RWPE2 (cell line): ENCODE measurements around the gene TRANK1.

Experiments
- ATAC-seq: fragments of 200-7000 bp; cut with Tn5 transposase; 3 replicates; pipeline ENCODE4 v1.9.1; 2021; ENCODE audit warnings: low read depth
- DNase-seq: peaks from one replicate; pipeline ENCODE4 v3.0.0-alpha.2; 2020; ENCODE audit warnings: low spot score
- H3K27ac ChIP-seq: fragments of 450-650 bp; 2 replicates; pipeline ENCODE4 v1.5.1; 2017; ENCODE audit warnings: mild to moderate bottlenecking; ENCODE audit not compliant: poor library complexity, severe bottlenecking
- H3K27me3 ChIP-seq: fragments of 250-450 bp; sonication (Bioruptor Pico); 2 replicates; pipeline ENCODE4 v1.5.1; 2021; ENCODE audit warnings: mild to moderate bottlenecking, moderate library complexity; ENCODE audit not compliant: insufficient read depth, poor library complexity, severe bottlenecking
- H3K36me3 ChIP-seq: fragments of 250-450 bp; sonication (Bioruptor Pico); 2 replicates; pipeline ENCODE4 v1.5.1; 2020; ENCODE audit warnings: low read depth, mild to moderate bottlenecking, moderate library complexity
- H3K4me1 ChIP-seq: fragments of 250-450 bp; sonication (Bioruptor Pico); 2 replicates; pipeline ENCODE4 v1.5.1; 2021; ENCODE audit warnings: mild to moderate bottlenecking, moderate library complexity; ENCODE audit not compliant: insufficient read depth, poor library complexity, severe bottlenecking
- H3K4me3 ChIP-seq: fragments of 250-450 bp; sonication (Bioruptor Pico); 2 replicates; pipeline ENCODE4 v1.5.1; 2021; ENCODE audit warnings: mild to moderate bottlenecking, moderate library complexity; ENCODE audit not compliant: severe bottlenecking
- H3K9me3 ChIP-seq: fragments of 250-450 bp; sonication (Bioruptor Pico); 2 replicates; pipeline ENCODE4 v1.5.1; 2021; ENCODE audit warnings: mild to moderate bottlenecking, moderate library complexity; ENCODE audit not compliant: severe bottlenecking
- TF ChIP-seq, protein P1 (sequence below): fragments of 450-650 bp; IDR thresholded peaks from one replicate; pipeline ENCODE4 v1.5.1; 2017; ENCODE audit warnings: mild to moderate bottlenecking, moderate library complexity; ENCODE audit not compliant: poor library complexity, severe bottlenecking

TRANK1 gene

DNA sequence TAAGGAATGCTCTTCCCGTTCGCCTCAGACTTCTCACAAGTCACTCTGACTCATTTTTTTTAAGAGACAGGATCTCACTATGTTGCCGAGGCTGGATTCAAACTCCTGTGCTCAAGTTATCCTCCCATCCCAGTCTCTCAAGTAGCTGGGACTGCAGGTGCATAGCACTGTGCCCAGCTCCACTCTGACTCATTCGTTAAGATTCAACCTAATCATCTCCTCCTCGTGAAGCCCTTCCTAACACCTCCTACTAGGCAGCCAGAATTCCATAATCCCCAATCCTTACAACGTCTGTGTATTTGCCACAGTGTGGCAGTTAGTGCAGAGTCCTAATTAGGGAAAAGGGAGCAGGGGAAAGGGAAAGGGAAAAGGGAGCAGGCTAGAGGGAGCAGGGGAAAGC, 154.1 kb downstream of the TRANK1 start:
- Histone ChIP-seq H3K27ac (no peak overlapping the region), H3K9me3 (no peaks in the 10 kb centered on the region), H3K4me3 (no peak overlapping the region), H3K4me1 (no peaks in the 10 kb centered on the region), H3K27me3 (no peaks in the 10 kb centered on the region), H3K36me3 (no peaks in the 10 kb centered on the region)
- TF ChIP-seq, protein P1, sequence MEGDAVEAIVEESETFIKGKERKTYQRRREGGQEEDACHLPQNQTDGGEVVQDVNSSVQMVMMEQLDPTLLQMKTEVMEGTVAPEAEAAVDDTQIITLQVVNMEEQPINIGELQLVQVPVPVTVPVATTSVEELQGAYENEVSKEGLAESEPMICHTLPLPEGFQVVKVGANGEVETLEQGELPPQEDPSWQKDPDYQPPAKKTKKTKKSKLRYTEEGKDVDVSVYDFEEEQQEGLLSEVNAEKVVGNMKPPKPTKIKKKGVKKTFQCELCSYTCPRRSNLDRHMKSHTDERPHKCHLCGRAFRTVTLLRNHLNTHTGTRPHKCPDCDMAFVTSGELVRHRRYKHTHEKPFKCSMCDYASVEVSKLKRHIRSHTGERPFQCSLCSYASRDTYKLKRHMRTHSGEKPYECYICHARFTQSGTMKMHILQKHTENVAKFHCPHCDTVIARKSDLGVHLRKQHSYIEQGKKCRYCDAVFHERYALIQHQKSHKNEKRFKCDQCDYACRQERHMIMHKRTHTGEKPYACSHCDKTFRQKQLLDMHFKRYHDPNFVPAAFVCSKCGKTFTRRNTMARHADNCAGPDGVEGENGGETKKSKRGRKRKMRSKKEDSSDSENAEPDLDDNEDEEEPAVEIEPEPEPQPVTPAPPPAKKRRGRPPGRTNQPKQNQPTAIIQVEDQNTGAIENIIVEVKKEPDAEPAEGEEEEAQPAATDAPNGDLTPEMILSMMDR: no peak
- no peak for ATAC-seq
- DNase-seq: no peak

DNA sequence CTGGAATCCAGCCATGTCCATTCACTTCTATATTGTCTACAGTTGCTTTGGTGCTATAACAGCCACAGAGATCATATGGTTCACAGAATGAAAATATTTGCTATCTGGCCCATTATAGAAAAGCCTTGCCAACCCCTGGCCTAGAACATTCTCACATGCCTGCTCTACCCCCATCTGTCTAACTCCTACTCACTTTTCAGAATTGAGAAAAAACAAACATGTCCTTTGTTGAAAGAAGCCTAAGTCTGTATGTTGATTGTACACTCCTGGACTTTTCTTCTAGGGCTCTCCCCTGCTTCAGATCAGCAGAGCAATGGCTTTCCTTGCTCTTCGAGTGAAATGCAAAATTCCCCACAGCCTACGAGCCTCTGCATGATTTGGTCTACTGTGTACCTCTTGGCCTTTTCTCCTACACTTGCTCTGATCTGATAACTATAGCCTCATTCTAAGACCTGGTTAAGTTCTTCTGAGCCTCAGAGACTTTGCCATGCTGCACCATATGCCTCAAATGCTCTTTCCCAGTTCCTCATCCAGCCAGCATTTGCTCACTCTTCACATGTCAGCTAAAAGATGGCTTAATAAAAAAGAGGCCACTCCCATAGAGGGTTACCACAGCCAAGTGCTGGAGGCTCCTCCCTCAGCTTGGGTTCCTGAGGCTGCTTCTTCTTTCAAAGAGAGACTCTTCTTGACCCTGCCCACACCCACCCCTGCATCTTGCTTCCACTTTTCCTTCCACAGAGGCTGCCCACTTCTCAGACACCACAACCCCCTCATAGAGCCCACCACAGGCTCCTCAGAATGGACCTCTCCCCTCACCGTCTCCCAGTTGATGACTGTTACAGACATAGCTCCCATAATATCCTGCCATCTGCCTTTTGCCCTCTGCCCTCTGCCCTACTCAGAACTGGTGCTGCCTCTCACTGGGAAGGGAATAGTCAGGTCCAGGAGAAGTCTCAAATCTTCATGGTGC, 157.6 kb downstream of the TRANK1 start:
- DNase-seq (no peak), ATAC-seq (no peak)
- Histone ChIP-seq H3K36me3 (no peaks in the 10 kb centered on the region), H3K9me3 (no peaks in the 10 kb centered on the region), H3K4me3 (no peak overlapping the region), H3K27ac (no peak overlapping the region), H3K27me3 (no peaks in the 10 kb centered on the region), H3K4me1 (no peaks in the 10 kb centered on the region)
- TF ChIP-seq, protein P1: no peak

DNA sequence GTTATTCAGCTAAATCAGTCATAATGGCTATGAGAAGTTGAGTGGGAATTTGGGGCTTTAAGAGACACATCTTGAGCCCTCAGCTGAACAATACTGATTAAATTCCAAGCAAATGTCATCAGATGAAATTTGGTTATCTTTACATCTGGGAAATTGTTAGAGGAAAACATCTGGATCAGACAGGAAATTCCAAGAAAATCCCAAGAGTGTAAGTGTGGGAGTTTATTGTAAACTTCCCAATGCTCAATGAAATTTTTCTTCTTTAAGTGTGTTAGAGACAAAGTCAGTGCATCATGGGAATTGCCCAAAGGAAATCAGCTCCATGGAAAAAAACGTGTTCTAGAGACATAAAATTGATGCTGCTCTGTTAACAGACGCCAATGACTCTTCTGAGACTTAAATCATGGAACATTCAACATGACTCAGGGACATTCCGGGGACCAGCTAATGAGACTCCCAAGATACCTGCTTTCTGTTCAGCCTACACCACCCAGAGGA, 160.7 kb downstream of the TRANK1 start:
- Histone ChIP-seq H3K27ac (no peak overlapping the region), H3K36me3 (no peaks in the 10 kb centered on the region), H3K4me3 (no peak overlapping the region), H3K9me3 (no peaks in the 10 kb centered on the region), H3K4me1 (no peaks in the 10 kb centered on the region), H3K27me3 (no peaks in the 10 kb centered on the region)
- DNase-seq: no peak
- TF ChIP-seq, protein P1: no peak
- ATAC-seq: no peak

DNA sequence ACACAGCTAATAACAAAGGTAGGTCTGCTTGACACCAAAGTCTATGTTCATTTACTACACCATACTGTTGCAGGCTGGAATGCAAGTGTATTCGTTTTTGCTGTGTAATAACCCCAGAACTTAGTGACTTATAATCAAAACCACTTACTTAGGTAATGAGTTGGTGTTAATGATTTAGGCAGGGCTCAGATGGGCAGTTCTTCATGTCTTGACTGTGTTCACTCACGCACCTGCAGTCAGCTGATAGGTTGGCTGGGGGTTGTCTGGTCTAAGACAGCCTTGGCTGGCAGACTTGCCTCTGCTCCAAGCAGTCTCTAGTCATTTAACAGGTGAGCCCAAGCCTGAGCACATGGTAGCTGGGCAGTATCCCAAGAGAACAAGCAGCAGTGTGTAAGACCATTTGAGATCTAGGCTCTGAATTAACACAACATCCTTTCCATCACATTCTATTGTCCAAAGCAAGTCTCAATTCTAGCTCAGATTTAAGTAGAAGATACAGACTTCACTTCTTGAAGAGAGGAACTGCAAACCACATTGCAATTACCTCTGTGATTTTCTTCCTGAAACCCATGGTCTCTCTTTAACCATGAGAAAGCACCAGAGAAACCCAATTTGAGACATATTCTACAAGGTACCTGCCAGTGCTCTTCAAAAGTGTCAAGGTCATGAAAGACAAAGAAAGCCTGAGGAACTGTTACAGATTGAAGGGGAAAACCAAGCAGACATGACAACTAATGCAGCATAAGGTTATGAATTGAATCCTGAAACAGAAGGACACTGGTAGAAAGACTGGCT, 167.2 kb downstream of the TRANK1 start:
- Histone ChIP-seq H3K4me1 (no peaks in the 10 kb centered on the region), H3K9me3 (no peaks in the 10 kb centered on the region), H3K4me3 (no peak overlapping the region), H3K27me3 (peaks cover 7% of the 10 kb centered on the region), H3K36me3 (no peaks in the 10 kb centered on the region), H3K27ac (no peak overlapping the region)
- DNase-seq (no peak), ATAC-seq (no peak)
- TF ChIP-seq, protein P1: no peak
